HG02678 (cell line): ENCODE results near the gene ZFPM1.

Source experiments
- ATAC-seq: cut with Tn5 transposase; IDR thresholded peaks from one replicate; pipeline ENCODE4 v1.9.1; 2021; ENCODE audit warnings: mild to moderate bottlenecking, moderate library complexity; ENCODE audit not compliant: unreplicated experiment

The ZFPM1 gene

DNA sequence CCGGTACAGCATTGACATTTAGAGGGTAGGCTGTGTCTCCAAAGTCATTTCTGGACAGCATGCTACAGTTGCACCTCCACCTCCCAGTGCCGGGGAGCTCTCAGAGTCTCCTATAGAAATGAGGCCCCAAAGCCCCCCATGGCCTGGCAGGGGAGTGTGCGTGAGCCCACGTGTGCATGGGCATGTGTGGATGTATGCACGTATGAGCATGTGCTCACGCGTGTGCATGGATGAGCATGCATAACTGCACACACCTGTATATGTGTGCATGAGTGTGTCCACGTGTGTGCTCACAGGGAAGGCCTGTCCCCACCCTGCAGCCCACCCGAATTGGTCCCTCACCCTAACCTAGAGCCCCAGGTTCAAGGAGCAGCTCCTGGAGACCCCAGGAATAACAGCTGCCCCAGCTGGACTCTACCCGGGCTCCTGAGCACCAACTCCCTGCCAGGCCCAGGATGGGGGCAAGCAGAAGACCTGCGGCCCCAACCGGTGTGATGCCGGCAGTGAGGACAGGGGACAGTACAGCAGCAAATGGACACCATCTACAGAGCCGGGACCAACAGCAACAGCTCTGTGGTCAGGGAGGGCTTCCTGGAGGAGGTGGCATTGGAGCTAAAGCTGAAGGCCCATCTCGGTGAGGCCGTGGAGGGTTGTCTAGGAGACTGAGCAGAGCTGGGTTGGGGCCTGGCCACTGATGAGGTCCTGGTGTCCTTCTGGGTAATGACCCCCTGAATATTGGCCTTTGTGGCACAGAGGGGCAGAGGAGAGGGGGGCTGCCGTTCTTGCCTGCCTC, 35.2 kb upstream of the ZFPM1 start:
- no peak for ATAC-seq

DNA sequence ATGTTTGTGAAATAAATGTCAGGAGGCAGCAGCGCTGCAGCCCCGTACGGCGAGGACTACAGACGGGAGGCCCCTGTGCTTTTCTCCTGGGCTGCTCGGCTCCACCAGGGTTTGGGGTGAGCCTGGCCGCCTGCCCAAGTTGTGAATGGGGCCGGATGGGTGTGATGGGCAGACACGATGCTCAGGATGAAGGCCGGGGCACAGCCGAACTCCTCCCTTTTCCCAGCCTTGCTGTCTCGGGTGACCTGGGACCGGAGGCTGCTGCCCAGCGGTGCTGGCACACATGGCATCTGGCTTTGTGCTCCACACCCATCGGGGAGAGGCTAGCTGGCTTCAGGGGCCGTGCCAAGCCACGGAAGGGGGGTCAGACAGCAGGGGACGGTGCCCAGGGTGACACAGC, 34.2 kb upstream of the ZFPM1 start:
- ATAC-seq = no peak

DNA sequence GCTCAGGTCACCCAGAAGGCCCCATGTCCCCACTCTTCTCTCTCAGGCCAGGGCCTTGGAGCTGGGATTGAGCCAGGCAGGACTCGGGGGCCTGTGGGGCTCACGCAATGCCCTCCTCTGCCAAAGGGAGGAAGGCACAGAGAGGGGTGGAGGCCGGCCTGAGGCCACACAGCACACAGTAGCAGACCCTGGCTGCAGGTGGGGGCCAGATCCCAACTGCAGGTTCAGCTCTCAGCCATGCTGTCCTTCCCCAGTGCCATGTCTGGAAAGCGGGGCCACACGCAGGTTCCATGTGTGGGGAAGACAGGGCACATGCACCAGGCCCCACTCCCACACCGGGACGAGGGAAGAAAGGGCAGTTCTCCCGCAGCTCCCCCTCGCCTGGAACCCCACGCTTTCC, 33.3 kb upstream of the ZFPM1 start:
- ATAC-seq = no peak

DNA sequence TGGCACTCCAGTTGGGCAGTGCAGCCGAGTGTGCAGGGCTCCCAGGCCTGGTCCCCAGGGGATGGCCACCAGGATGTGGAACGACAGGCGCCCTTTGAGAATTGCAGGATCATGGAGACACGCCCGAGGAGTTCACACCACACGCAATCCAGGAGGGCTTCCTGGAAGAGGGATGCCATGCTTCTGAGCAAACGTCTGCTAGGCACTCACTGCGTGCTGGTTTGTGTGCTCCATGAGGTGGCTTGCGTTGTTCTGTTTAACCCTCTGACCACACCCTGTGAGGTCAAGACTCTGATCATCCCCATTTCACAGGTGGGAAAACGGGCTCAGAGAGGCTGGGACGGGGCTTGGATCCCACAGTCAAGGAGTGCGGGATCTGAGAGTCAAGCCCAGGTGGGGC, 32.6 kb upstream of the ZFPM1 start:
- ATAC-seq = no peak

DNA sequence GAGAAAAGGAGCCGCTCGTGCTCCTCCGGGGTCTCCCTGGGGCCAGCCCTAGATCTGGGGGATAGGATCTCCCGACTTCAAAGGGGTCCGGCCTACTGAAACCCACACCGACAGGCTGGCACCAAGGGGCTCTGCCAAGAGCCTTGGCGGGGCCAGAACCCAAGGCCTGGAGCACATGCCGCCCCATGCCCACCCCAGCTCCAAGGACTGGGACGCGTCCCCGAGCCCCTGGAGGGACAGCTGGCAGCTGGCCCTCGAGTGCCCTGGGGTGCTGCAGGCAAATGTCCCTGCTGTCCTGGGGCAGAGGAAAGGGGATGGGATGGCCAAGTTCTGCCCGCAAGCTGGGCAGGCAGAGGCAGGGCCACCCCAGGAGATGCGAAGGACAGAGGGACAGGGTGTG, 31.8 kb upstream of the ZFPM1 start:
- ATAC-seq = no peak

DNA sequence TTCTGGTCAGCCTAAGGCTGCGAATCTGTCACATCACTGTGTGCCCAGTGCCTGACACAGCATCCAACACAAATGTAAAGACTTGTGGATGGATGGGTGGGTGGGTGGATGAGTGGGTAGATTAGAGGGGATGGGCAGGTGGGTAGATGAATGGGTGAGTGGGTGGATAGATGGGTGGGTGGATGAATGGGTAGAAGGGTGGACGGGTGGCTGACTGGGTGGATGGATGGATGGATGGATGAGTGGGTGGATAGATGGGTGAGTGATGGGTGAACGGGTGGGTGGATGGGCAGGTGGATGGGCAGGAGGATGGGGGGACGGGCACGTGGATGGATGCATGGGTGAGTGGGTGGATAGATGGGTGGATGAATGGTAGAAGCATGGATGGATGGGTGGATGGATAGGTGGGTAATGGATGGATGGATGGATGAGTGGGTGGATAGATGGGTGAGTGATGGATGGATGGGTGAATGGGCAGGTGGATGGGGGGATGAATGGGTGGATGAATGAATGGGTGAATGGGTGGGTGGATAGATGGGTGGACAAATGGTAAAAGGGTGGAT, 31.1 kb upstream of the ZFPM1 start:
- ATAC-seq = no peak

DNA sequence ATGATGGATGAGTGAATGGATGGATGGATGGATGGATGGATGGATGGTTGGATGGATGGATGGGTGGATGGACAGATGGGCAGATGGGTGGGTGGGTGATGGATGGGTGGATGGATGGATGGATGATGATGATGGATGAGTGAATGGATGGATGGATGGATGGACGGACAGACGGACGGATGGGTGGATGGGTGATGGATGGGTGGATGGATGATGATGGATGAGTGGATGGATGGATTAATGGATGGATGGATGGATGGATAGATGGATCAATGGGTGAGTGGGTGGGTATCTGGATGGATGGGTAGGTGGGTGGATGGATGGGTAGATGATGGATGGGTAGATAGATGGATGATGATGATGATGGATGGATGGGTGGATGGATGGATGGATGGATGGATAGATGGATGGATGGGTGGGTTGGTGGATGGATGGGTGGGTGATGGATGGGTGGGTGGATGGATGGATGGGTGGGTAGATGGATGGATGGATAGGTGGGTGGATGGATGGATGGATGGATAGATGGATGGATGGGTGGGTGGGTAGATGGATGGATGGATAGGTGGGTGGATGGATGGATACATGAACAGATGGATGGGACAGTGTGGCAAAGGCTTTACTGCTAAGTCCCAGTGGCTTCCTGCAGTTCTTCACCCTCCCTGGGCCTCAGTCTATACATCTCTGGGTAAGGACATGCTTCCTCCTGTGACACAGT, 30.2 kb upstream of the ZFPM1 start:
- no peak for ATAC-seq

DNA sequence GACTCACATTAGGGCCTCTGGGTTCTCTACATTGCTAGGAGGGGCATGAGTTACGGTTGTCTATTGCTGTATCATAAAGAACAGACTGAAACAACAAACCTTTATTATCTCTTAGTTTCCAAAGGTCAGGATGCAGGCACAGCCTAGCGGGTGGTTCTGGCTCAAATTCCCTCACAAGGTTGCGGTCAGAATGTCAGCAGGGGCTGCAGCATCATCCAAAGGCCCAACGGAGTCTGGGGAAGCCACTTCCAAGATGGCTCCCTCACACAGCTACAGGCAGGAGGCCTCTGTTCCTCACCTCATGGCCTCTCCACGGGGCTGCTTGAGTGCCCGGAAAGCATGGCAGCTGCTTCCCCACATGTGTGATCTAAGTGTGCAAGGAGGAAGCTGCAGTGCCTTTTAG, 29.6 kb upstream of the ZFPM1 start:
- no peak for ATAC-seq

DNA sequence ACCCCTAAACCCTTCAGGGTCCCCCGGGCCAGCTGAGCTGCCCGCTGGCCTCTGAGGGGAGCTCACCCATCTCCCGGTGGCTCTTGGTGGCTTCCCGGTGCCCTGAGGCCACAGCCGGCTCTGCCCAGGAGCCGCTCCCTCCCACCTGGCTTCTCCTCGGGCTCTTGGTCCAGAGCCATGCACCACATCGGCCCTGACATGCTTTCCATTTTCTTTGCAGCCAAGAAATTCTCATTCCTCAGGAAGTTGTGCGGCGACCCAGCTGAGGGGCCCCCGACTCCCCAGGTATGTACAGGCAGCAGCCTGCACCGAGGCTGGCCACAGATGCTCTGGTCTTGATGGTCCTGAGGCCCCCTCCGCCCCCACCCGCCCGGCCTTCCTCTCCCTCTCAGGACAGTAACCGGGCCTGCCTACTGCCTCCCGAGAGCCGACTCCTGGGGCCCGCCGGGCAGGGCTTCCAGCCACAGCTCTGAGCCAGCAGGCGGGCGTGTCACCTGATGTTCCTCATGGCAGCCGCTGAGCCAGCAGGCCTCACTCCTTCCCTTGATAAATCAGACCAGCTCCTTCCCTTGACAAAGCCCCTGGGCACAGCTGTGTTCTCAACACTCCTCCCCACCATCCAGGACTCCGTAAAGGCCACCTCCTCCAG, 28.4 kb upstream of the ZFPM1 start:
- ATAC-seq = no peak

DNA sequence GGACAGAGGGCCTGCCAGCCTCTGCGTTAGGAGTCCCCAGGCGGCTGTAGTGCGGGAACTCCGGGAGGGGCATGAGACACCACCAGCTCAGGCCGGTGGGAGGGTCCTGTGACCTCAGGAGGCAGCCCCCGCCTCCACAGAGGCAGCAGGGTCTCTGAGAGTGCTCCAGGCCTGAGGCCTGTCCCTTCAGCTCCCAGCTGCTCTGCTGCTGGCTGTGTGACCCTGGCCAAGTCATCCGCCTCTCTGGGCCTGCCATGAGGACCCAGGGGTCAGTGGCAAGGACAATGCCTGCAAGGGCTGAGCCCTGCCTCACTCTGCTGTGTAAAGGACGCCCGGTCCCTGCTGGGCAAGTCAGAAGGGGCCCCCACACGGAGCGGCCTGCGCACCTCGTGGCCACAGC, 27.1 kb upstream of the ZFPM1 start:
- no peak for ATAC-seq

DNA sequence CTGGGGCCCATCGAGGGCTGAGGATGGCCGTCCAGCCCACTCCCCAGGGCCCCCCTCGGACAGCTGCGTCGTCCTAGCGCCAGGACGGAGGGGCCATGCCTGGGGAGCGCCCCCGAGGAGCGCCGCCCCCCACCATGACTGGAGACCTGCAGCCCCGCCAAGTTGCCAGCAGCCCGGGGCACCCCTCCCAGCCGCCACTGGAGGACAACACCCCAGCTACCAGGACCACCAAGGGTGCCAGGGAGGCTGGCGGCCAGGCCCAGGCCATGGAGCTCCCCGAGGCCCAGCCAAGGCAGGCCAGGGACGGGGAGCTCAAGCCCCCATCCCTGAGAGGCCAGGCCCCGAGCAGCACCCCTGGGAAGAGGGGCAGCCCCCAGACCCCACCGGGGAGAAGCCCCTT, 25.7 kb upstream of the ZFPM1 start:
- no peak for ATAC-seq

DNA sequence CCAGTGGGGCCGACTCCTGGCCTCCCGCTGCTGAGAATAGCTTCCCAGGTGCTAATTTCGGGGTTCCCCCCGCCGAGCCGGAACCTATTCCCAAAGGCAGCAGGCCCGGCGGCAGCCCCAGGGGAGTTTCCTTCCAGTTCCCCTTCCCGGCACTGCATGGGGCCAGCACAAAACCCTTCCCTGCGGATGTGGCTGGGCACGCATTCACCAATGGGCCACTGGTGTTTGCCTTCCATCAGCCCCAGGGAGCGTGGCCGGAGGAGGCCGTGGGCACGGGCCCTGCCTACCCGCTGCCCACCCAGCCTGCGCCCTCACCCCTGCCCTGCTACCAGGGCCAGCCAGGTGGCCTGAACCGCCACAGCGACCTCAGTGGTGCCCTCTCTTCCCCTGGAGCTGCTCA, 24.9 kb upstream of the ZFPM1 start:
- ATAC-seq = no peak

DNA sequence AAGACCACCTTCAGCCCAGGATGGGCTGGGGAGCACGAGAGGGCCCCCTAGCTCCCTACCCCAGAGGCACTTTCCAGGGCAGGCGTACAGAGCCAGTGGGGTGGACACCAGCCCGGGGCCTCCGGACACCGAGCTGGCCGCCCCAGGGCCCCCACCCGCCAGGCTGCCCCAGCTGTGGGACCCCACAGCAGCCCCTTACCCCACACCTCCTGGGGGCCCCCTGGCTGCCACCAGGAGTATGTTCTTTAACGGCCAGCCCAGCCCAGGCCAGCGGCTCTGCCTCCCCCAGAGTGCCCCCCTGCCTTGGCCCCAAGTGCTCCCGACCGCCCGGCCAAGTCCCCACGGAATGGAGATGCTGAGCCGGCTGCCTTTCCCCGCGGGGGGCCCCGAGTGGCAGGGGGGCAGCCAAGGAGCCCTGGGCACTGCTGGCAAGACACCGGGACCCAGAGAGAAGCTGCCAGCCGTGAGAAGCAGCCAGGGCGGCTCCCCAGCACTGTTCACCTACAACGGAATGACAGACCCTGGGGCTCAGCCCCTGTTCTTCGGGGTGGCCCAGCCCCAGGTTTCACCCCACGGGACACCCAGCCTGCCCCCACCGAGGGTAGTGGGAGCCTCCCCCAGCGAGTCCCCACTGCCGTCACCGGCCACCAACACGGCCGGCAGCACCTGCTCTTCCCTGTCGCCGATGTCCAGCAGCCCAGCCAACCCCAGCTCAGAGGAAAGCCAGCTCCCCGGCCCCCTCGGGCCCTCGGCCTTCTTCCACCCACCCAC, 24.3 kb upstream of the ZFPM1 start:
- no peak for ATAC-seq

DNA sequence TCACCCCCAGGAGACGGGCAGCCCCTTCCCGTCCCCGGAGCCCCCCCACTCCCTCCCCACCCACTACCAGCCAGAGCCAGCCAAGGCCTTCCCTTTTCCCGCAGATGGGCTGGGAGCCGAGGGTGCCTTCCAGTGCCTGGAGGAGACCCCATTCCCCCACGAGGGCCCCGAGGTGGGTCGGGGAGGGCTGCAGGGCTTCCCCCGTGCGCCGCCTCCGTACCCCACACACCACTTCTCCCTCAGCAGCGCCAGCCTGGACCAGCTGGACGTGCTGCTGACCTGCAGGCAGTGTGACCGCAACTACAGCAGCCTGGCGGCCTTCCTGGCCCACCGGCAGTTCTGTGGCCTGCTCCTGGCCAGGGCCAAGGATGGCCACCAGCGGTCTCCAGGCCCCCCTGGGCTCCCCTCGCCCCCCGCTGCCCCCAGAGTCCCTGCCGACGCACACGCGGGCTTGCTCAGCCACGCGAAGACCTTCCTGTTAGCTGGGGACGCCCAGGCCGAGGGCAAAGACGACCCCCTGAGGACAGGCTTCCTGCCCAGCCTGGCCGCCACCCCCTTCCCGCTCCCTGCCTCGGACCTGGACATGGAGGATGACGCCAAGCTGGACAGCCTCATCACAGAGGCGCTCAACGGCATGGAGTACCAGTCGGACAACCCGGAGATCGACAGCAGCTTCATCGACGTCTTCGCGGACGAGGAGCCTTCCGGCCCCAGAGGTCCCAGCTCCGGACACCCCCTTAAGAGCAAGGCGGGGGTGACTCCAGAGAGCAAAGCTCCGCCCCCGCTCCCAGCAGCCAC, 23.5 kb upstream of the ZFPM1 start:
- ATAC-seq = no peak

DNA sequence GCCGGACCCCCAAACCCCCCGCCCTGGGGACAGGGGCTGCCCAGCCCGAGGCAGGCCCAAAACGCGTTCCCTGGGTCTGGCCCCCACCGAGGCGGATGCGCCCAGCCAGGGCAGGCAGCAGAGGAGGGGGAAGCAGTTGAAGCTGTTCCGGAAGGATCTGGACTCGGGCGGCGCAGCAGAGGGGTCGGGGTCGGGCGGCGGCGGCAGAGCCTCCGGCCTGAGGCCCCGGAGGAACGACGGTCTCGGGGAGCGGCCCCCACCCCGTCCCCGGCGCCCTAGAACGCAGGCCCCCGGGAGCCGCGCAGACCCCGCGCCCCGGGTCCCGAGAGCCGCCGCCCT, 22.9 kb upstream of the ZFPM1 start:
- ATAC-seq = peak; percentile 6

DNA sequence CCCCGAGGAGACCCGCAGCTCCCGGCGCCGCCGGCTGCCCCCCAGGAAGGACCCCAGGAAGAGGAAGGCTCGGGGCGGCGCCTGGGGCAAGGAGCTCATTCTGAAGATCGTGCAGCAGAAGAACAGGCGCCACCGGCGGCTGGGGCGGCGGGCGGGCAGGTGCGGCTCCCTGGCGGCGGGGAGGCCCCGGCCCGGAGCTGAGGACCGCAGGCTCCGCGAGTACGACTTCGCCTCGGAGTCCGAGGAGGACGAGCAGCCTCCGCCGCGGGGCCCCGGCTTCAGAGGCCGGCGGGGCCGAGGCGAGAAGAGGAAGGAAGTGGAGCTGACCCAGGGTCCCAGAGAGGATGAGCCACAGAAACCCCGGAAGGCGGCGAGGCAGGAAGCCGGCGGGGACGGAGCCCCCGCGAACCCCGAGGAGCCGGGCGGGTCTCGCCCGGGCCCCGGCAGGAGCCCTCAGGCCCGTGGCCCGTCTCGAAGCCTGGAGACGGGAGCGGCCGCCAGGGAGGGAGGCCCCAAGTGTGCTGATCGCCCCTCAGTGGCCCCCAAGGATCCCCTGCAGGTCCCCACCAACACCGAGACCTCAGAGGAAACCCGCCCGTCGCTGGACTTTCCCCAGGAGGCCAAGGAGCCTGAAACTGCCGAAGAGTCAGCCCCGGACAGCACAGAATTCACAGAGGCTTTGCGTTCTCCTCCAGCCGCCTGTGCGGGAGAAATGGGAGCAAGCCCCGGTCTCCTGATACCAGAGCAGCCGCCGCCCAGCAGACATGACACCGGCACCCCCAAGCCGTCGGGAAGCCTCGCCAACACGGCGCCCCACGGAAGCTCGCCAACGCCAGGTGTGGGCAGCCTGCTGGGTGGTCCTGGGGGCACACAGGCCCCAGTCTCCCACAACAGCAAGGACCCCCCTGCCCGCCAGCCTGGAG, 22.3 kb upstream of the ZFPM1 start:
- peak; percentile 68 for ATAC-seq

DNA sequence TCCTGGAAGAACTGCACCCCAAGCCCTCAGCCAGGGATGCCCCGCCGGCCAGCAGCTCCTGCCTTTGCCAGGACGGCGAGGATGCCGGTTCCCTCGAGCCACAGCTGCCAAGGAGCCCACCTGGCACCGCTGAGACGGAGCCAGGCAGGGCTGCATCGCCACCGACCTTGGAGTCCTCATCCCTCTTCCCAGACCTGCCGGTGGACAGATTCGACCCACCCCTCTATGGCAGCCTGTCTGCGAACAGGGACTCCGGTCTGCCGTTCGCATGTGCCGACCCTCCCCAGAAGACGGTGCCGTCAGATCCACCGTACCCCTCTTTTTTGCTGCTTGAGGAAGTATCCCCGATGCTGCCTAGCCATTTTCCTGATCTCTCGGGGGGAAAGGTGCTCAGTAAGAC, 21.4 kb upstream of the ZFPM1 start:
- ATAC-seq = no peak

DNA sequence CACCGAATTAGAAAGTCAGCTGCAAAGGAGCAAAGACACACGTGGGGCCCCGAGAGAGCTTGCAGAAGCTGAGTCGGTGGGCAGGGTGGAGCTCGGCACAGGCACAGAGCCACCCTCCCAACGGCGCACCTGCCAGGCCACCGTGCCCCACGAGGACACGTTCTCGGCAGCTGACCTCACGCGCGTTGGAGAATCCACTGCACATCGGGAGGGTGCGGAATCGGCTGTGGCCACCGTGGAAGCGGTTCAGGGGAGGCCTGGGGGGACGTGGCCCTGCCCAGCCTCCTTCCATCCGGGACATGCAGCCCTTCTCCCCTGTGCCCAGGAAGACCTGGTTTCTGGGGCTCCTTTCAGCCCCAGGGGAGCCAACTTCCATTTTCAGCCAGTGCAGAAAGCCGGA, 20.9 kb upstream of the ZFPM1 start:
- no peak for ATAC-seq

DNA sequence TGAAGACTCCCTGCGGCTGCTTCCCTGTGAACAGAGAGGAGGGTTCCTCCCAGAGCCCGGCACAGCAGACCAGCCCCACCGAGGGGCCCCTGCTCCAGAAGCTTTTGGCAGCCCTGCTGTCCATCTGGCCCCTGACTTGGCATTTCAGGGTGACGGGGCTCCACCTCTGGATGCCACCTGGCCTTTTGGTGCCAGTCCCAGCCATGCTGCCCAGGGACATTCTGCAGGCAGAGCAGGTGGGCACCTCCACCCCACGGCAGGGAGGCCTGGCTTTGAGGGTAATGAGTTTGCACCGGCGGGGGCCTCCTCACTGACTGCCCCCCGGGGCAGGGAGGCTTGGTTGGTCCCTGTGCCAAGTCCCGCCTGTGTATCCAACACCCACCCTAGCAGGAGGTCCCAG, 20.3 kb upstream of the ZFPM1 start:
- ATAC-seq = no peak
